GM12864 (cell line): ENCODE data around the gene OGFOD3.

Source experiments
- DNase-seq: peaks from one replicate; pipeline ENCODE4 v3.0.0-alpha.2; 2011; ENCODE audit warnings: low read depth
- H3K4me3 ChIP-seq: 2 replicates; pipeline ENCODE4 v1.5.1; 2011; ENCODE audit warnings: mild to moderate bottlenecking, low read depth, low read length, control low read depth
- CTCF ChIP-seq: IDR thresholded peaks from 2 replicates; pipeline ENCODE4 v1.5.1; 2011; ENCODE audit warnings: low read depth, mild to moderate bottlenecking, moderate library complexity, low read length, control low read depth, inconsistent platforms; ENCODE audit errors: missing control alignments

OGFOD3 gene

DNA sequence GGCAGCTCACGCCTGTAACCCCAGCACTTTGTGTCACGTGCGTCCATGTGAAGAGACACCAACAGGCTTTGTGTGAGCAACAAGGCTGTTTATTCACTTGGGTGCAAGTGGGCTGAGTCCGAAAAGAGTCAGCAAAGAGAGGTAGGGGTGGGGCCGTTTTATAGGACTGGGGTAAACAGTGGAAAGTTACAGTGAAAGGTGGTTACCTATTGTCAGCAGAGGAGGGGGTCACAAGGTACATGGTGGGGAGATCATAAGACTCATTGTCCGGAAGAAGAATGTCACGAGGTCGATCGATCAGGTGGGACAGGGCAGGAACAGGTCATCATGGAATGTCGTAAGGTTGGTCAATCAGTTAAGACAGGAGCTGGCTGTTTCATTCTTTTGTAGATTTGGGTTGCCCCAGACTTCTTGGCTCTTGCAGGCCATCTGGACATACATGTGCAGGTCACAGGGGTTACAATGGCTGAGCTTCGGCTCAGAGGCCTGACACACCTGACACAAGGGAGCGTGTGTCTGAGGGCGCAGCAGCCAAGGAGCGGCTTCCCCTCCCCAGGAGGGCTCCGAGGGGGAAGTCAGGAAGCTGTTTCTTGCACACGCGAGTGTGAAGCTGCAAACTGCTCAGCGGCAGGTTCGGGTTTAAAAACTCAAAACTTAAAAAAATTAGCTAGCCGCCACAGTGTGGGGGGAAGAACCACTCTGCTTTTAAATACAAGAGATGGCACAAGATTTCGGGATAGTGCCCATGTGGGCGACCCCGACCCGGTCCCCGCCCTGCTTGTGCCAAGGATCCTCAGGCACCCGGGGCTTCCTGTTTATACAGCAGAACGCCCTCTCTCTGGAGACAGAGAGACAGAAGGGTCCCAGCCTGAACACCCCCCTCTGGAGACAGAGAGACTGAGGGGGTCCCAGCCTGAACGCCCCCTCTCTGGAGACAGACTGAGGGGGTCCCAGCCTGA is 71.8 kb downstream of the OGFOD3 start:
- DNase-seq, result no peak
- H3K4me3 ChIP-seq, result no peak overlapping the region
- no peak for TF ChIP-seq CTCF

DNA sequence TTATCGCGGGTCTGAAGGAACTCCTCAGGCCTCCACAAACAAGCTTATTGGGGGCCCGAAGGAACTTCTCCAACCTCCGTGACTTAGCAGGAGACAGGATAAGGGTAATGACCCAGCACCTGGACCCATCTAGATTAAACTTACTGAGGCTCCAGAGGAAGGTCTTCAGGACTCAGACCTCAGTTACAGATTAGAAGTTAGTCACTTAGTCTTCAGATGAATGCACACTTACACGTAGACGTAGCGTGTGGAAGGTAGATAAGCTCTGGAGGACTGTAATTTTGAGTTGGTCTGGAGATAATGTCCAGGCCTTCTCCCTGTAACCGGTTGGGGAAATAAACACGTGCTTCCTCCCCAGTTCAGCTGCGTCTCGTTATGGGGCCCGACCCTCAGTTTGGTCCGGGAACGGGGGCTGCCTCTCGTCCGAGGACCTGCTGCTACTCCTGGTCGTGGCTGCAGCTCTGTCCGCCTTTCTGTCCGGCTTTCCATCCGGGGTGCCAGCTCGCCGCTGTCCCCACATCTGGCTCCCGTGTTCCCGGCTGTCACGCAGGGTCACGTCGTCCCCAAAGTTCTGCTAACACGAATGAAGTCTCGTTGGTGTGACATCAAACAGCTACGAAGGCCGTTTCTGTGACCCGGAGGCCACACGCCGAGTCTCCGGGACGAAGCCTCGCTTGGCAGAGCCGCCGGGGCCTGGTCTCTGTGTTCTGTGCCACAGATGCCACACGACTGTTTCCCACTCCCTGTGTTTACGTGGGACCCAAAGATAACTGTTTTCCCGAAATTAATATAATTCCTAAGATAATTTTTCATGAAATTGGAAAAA is 73.0 kb downstream of the OGFOD3 start:
- TF ChIP-seq CTCF, result no peak
- no peak overlapping the region for H3K4me3 ChIP-seq
- no peak for DNase-seq

GRCh38 chr17:82344175-82344907 is 74.0 kb downstream of the OGFOD3 start:
- no peak for TF ChIP-seq CTCF
- H3K4me3 ChIP-seq, result no peak overlapping the region
- DNase-seq, result no peak

DNA sequence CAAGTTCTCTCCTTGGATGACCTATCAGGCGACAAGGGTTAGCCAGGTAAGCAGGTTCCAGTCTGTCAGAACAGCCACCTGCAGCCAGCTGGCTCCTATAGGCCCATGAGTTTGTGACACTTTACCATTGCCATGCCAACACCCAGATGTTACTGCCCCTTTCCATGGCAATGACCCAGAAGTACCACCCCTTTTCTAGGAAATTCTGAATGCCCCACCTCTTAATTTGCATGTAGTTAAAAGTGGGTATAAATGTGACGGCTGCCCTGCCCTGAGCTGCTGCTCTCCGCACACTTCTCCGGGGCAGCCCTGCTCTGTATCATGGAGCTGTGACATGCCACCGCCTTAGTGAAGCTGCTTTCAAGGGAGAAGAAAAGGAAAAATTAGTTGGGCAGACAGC is 74.8 kb downstream of the OGFOD3 start:
- H3K4me3 ChIP-seq, result no peak overlapping the region
- TF ChIP-seq CTCF, result no peak
- no peak for DNase-seq

DNA sequence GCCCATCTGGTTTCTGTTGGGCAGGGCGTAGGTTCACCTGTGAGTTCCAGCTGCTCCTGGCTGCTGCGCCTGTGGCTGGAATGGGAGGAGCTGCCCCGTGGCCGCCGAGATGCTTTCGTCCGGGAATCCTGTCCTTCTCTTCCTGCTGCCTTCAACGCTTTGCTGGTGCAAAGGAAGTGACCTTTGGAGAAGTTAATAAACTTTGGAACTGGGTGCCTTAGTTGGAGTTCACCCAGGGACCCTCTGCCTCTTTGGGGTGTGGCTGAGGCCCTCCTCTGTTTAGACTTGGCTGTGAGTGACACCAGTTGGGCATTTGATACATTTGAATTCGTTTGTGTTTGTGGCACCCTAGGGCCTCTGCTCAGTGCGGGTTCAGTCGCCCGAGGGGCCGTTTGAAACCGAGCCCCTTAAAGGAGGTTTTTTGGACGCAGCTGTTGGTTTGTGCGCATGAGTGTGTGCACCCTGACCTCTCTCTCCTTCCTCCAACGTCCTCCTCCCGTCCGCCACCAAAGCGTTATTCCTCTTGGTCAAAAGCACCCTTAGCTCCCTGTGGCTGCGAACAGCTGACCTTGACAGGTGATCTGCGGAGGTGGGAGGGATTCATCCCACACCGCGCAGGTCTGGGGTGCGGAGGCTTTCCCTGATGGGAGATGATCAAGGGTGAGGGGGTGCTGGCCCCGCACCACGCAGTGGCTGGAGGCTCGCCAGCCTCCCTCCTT is 75.9 kb downstream of the OGFOD3 start:
- no peak overlapping the region for H3K4me3 ChIP-seq
- TF ChIP-seq CTCF, result no peak

More for the DNA sequence above, 75.9 kb downstream of the OGFOD3 start:
- no peak for DNase-seq
